CD8-positive, alpha-beta memory T cell (primary cell): Measurements from ENCODE around the gene TBC1D12. TPM values are rescaled to one million over a fixed set of nuclear protein-coding genes. Genes with fewer than 3 reads are reported as not detected.
"Not testable (repeated sequence)": the region's sequence is repeated elsewhere in the genome, so short reads cannot be mapped to it uniquely, and the experiment has no call there.

ENCODE experiments used
- CTCF ChIA-PET: fragments of 350-600 bp; sonication (Branson Sonifier 250); formaldehyde crosslinking; loops from one replicate; lab custom pipeline; 2021; ENCODE audit warnings: antibody characterized with exemption; lab: Charles Lee
- POLR2A ChIA-PET: fragments of 350-600 bp; sonication (Branson Sonifier 250); formaldehyde crosslinking; loops from one replicate; lab custom pipeline; 2021; ENCODE audit warnings: antibody characterized with exemption; lab: Charles Lee
- DNase-seq, 5 donors: peaks; one replicate each; pipeline versions ENCODE4 v3.0.0 to v3.0.0-alpha.2; 2020 to 2022; ENCODE audit warnings: mixed read lengths in 1 of 5
- H3K27ac ChIP-seq: one replicate; pipeline ENCODE4 v1.7.0; 2013; ENCODE audit warnings: low read depth, mild to moderate bottlenecking, low read length, moderate library complexity
- H3K27me3 ChIP-seq: 2 replicates; pipeline ENCODE4 v1.7.0; 2013; ENCODE audit warnings: low read length, mild to moderate bottlenecking; ENCODE audit not compliant: insufficient read depth, poor library complexity, severe bottlenecking
- H3K36me3 ChIP-seq: 2 replicates; pipeline ENCODE4 v1.7.0; 2013; ENCODE audit warnings: mild to moderate bottlenecking, low read length, moderate library complexity; ENCODE audit not compliant: insufficient read depth
- H3K4me1 ChIP-seq: 2 replicates; pipeline ENCODE4 v1.7.0; 2013; ENCODE audit warnings: mild to moderate bottlenecking, low read length, moderate library complexity; ENCODE audit not compliant: insufficient read depth
- H3K4me3 ChIP-seq: 2 replicates; pipeline ENCODE4 v1.7.0; 2013; ENCODE audit warnings: mild to moderate bottlenecking, low read length
- H3K9me3 ChIP-seq: 2 replicates; pipeline ENCODE4 v1.7.0; 2013; ENCODE audit warnings: mild to moderate bottlenecking, low read length
- H3K27ac Mint-ChIP-seq, 8 donors: one replicate each; pipeline ENCODE4 v1.8.0; 2020 to 2021; ENCODE audit warnings: mixed read lengths in 8 of 8, mild to moderate bottlenecking in 6 of 8, inconsistent platforms in 3 of 8, moderate library complexity in 3 of 8
- H3K27me3 Mint-ChIP-seq, 2 donors: one replicate each; pipeline ENCODE4 v1.8.0; 2020 to 2021; ENCODE audit warnings: mixed read lengths in 2 of 2, mild to moderate bottlenecking in 1 of 2, moderate library complexity in 1 of 2
- H3K36me3 Mint-ChIP-seq, 3 donors: one replicate each; pipeline ENCODE4 v1.8.0; 2020 to 2021; ENCODE audit warnings: mixed read lengths in 3 of 3, inconsistent platforms in 1 of 3, mild to moderate bottlenecking in 1 of 3
- H3K4me1 Mint-ChIP-seq, 3 donors: one replicate each; pipeline ENCODE4 v1.8.0; 2020 to 2021; ENCODE audit warnings: mixed read lengths in 3 of 3, inconsistent platforms in 1 of 3, mild to moderate bottlenecking in 1 of 3
- H3K4me3 Mint-ChIP-seq, 7 donors: one replicate each; pipeline ENCODE4 v1.8.0; 2020 to 2021; ENCODE audit warnings: mixed read lengths in 7 of 7, mild to moderate bottlenecking in 6 of 7, moderate library complexity in 4 of 7, inconsistent platforms in 2 of 7
- H3K9me3 Mint-ChIP-seq, 5 donors: one replicate each; pipeline ENCODE4 v1.8.0; 2020 to 2022; ENCODE audit warnings: mixed read lengths in 5 of 5, mild to moderate bottlenecking in 3 of 5, moderate library complexity in 2 of 5, inconsistent platforms in 1 of 5
- polyA plus RNA-seq: library from polyadenylated mRNA; unstranded; fragments of 300-500 nt; fragmentation: Illumina TruSeq; gene quantifications from one replicate; pipeline ENCODE4 v1.2.3, GENCODE V29; 2021
- total RNA-seq, 2 experiments: library from RNA; stranded (reverse); gene quantifications; one replicate each; pipeline ENCODE4 v1.2.3, GENCODE V29; 2021

TBC1D12 gene
- total and polyA plus RNA-seq, 3 experiments from 2014 or later: 0.46 to 0.78 TPM; not detected in 1

- DNase-seq, H3K27me3 ChIP-seq, H3K4me3 Mint-ChIP-seq, H3K36me3 Mint-ChIP-seq, H3K36me3 ChIP-seq, H3K4me3 ChIP-seq, H3K9me3 ChIP-seq, H3K4me1 ChIP-seq, H3K27ac Mint-ChIP-seq, H3K27ac ChIP-seq, H3K9me3 Mint-ChIP-seq, CTCF ChIA-PET, POLR2A ChIA-PET, H3K4me1 Mint-ChIP-seq: not testable (repeated sequence)
- peaks cover 0 to 31% of the 10 kb centered on the region in 2 donors for H3K27me3 Mint-ChIP-seq
Observed at GRCh38 chr10:94531550-94531949, 129.2 kb downstream of the TBC1D12 start.

- Histone ChIP-seq H3K36me3 (no peaks in the 10 kb centered on the region), H3K4me1 (no peaks in the 10 kb centered on the region), H3K27me3 (no peaks in the 10 kb centered on the region), H3K4me3 (no peak overlapping the region), H3K27ac (no peak overlapping the region), H3K9me3 (no peaks in the 10 kb centered on the region)
- DNase-seq: no peak
- Mint-ChIP-seq H3K9me3 (no peaks in the 10 kb centered on the region), H3K4me1 (no peaks in the 10 kb centered on the region), H3K27me3 (peaks cover 0 to 28% of the 10 kb centered on the region in 2 donors), H3K27ac (no peak overlapping the region), H3K4me3 (no peak overlapping the region), H3K36me3 (no peaks in the 10 kb centered on the region)
- POLR2A ChIA-PET: no interaction called here
- CTCF ChIA-PET: no interaction called here
Observed at GRCh38 chr10:94533027-94533426, 130.7 kb downstream of the TBC1D12 start.

- DNase-seq, H3K9me3 Mint-ChIP-seq: not testable (repeated sequence)
Observed at GRCh38 chr10:94542282-94542681, 139.9 kb downstream of the TBC1D12 start.

GRCh38 chr10:94545391-94546048 is 143.2 kb downstream of the TBC1D12 start, which contains the start of gene HELLS:
HELLS (plus strand) TSS chr10:94545788; CDS start chr10:94545922, 134 bp downstream.
- Mint-ChIP-seq H3K9me3 (no peaks in the 10 kb centered on the region), H3K27me3 (peaks cover 0 to 2% of the 10 kb centered on the region in 2 donors), H3K27ac (peak within 1 kb of the TSS; percentile 67 to 99 (median 92)), H3K36me3 (peaks cover 2 to 12% (median 7%) of the 10 kb centered on the region in 3 donors), H3K4me1 (peaks cover 23 to 37% (median 27%) of the 10 kb centered on the region in 3 donors), H3K4me3 (peak within 1 kb of the TSS; percentile 89 to 97 (median 90))
- peak; percentile 53 to 74 (median 63) for DNase-seq
- Histone ChIP-seq H3K36me3 (no peaks in the 10 kb centered on the region), H3K27ac (peak within 1 kb of the TSS; percentile 66), H3K27me3 (no peaks in the 10 kb centered on the region), H3K4me3 (peak within 1 kb of the TSS; percentile 81), H3K9me3 (no peaks in the 10 kb centered on the region), H3K4me1 (peaks cover 10% of the 10 kb centered on the region)
- CTCF ChIA-PET: no interaction called here
- POLR2A ChIA-PET: no interaction called here

More at GRCh38 chr10:94542282-94542681, 139.9 kb downstream of the TBC1D12 start:
- CTCF ChIA-PET, H3K27me3 Mint-ChIP-seq, H3K27ac ChIP-seq, H3K27me3 ChIP-seq, H3K4me3 ChIP-seq, POLR2A ChIA-PET, H3K36me3 ChIP-seq, H3K9me3 ChIP-seq, H3K27ac Mint-ChIP-seq: not testable (repeated sequence)
- peaks cover 10% of the 10 kb centered on the region for H3K4me1 ChIP-seq
- peaks cover 21 to 26% (median 24%) of the 10 kb centered on the region in 3 donors for H3K4me1 Mint-ChIP-seq
- H3K4me3 Mint-ChIP-seq: peak overlapping the region in 2 of 7 donors; percentile 39 to 51
- peaks cover 0 to 12% (median 0%) of the 10 kb centered on the region in 3 donors for H3K36me3 Mint-ChIP-seq

- no peaks in the 10 kb centered on the region for H3K36me3 ChIP-seq
- no peaks in the 10 kb centered on the region for H3K9me3 ChIP-seq
- H3K27me3 Mint-ChIP-seq: peaks cover 0 to 2% of the 10 kb centered on the region in 2 donors
- ChIA-PET CTCF (no interaction called here), POLR2A (no interaction called here)
- peak overlapping the region; percentile 81 for H3K4me3 ChIP-seq
- peak overlapping the region; percentile 89 to 97 (median 90) for H3K4me3 Mint-ChIP-seq
- H3K27ac ChIP-seq: peak overlapping the region; percentile 66
- peak overlapping the region; percentile 28 to 99 (median 92) for H3K27ac Mint-ChIP-seq
- DNase-seq: no peak
- no peaks in the 10 kb centered on the region for H3K27me3 ChIP-seq
- H3K4me1 Mint-ChIP-seq: peaks cover 23 to 37% (median 27%) of the 10 kb centered on the region in 3 donors
- H3K36me3 Mint-ChIP-seq: peaks cover 2 to 12% (median 7%) of the 10 kb centered on the region in 3 donors
- H3K9me3 Mint-ChIP-seq: no peaks in the 10 kb centered on the region
- H3K4me1 ChIP-seq: peaks cover 10% of the 10 kb centered on the region
Observed at GRCh38 chr10:94546049-94546900, 143.9 kb downstream of the TBC1D12 start.

GRCh38 chr10:94546901-94547185 is 144.5 kb downstream of the TBC1D12 start:
- no peaks in the 10 kb centered on the region for H3K27me3 ChIP-seq
- peaks cover 10% of the 10 kb centered on the region for H3K4me1 ChIP-seq
- H3K36me3 ChIP-seq: no peaks in the 10 kb centered on the region
- H3K4me3 ChIP-seq: peak overlapping the region; percentile 81
- CTCF ChIA-PET: no interaction called here
- H3K9me3 ChIP-seq: no peaks in the 10 kb centered on the region
- DNase-seq: no peak
- no peak overlapping the region for H3K27ac ChIP-seq
- peaks cover 0 to 2% of the 10 kb centered on the region in 2 donors for H3K27me3 Mint-ChIP-seq
- POLR2A ChIA-PET: no interaction called here
- no peaks in the 10 kb centered on the region for H3K9me3 Mint-ChIP-seq
- peak overlapping the region; percentile 89 to 97 (median 90) for H3K4me3 Mint-ChIP-seq
- peaks cover 2 to 12% (median 7%) of the 10 kb centered on the region in 3 donors for H3K36me3 Mint-ChIP-seq
- peak overlapping the region in 5 of 8 donors; percentile 8 to 97 (median 67) for H3K27ac Mint-ChIP-seq
- H3K4me1 Mint-ChIP-seq: peaks cover 23 to 37% (median 27%) of the 10 kb centered on the region in 3 donors

GRCh38 chr10:94549221-94549620 is 146.9 kb downstream of the TBC1D12 start:
- Histone ChIP-seq H3K9me3 (no peaks in the 10 kb centered on the region), H3K4me3 (no peak overlapping the region), H3K36me3 (no peaks in the 10 kb centered on the region), H3K27me3 (no peaks in the 10 kb centered on the region), H3K4me1 (peaks cover 10% of the 10 kb centered on the region), H3K27ac (no peak overlapping the region)
- POLR2A ChIA-PET: no interaction called here
- H3K4me1 Mint-ChIP-seq: peaks cover 23 to 35% (median 27%) of the 10 kb centered on the region in 3 donors
- peaks cover 0 to 2% of the 10 kb centered on the region in 2 donors for H3K27me3 Mint-ChIP-seq
- H3K27ac Mint-ChIP-seq: peak overlapping the region in 1 of 8 donors; percentile 4
- no peak for DNase-seq
- H3K36me3 Mint-ChIP-seq: peaks cover 2 to 12% (median 7%) of the 10 kb centered on the region in 3 donors
- H3K4me3 Mint-ChIP-seq: no peak overlapping the region
- no peaks in the 10 kb centered on the region for H3K9me3 Mint-ChIP-seq
- CTCF ChIA-PET: no interaction called here

- H3K4me1 Mint-ChIP-seq, H3K9me3 ChIP-seq, H3K27ac Mint-ChIP-seq, H3K27me3 Mint-ChIP-seq, H3K4me3 ChIP-seq, DNase-seq, POLR2A ChIA-PET, CTCF ChIA-PET, H3K4me3 Mint-ChIP-seq, H3K27ac ChIP-seq, H3K9me3 Mint-ChIP-seq, H3K27me3 ChIP-seq, H3K36me3 ChIP-seq, H3K4me1 ChIP-seq: not testable (repeated sequence)
- H3K36me3 Mint-ChIP-seq: peaks cover 3 to 31% (median 25%) of the 10 kb centered on the region in 3 donors
Observed at GRCh38 chr10:94567714-94568307, 165.5 kb downstream of the TBC1D12 start.
